SW 1271 (cell line): ENCODE data around the gene FAM90A1.
"Not testable (repeated sequence)": the region's sequence is repeated elsewhere in the genome, so short reads cannot be mapped to it uniquely, and the experiment has no call there.

ENCODE experiments used
- DNase-seq, 2 experiments: peaks; one replicate each; lab custom pipeline; 2025; lab: John Stamatoyannopoulos, UW

FAM90A1 gene

GRCh38 chr12:8226992-8227731 is at the start of gene FAM90A1:
Gene FAM90A1 (minus strand): TSS chr12:8227618. CDS start chr12:8224832, 2,786 bp downstream.
- DNase-seq: not testable (repeated sequence)

GRCh38 chr12:8276397-8276796 is 49.0 kb upstream of the FAM90A1 start:
- DNase-seq: not testable (repeated sequence)

GRCh38 chr12:8266706-8267105 is 39.3 kb upstream of the FAM90A1 start:
- not testable (repeated sequence) for DNase-seq

- not testable (repeated sequence) for DNase-seq
Measured at GRCh38 chr12:8264236-8264635, 36.8 kb upstream of the FAM90A1 start.

DNA sequence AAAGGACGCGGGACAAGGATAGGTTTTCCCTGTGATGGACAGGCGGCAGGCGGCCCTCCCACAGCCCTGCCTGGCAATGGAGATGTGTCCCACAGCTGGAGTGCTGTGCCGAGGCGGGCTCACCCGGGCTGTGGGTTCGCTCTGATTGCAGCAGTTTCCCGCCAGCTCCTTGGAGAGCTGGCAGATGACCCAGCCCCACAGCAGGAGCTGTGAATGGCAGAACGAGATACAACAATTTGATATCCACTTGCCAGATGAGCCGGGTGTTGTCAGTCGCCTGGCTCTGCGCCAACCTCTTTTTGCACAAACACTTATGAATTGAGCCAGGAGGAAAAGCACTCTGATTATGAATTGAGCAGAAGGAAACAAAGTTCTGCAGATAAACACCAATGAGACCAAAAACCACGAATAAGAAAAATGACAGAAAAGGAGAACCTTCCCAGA is 33.7 kb upstream of the FAM90A1 start:
- DNase-seq: not testable (repeated sequence)

GRCh38 chr12:8256356-8256755 is 28.9 kb upstream of the FAM90A1 start:
- DNase-seq: not testable (repeated sequence)

GRCh38 chr12:8254705-8255104 is 27.3 kb upstream of the FAM90A1 start:
- not testable (repeated sequence) for DNase-seq

GRCh38 chr12:8252056-8252818 is 24.8 kb upstream of the FAM90A1 start:
- not testable (repeated sequence) for DNase-seq

- not testable (repeated sequence) for DNase-seq
Measured at GRCh38 chr12:8251616-8252015, 24.2 kb upstream of the FAM90A1 start.

DNA sequence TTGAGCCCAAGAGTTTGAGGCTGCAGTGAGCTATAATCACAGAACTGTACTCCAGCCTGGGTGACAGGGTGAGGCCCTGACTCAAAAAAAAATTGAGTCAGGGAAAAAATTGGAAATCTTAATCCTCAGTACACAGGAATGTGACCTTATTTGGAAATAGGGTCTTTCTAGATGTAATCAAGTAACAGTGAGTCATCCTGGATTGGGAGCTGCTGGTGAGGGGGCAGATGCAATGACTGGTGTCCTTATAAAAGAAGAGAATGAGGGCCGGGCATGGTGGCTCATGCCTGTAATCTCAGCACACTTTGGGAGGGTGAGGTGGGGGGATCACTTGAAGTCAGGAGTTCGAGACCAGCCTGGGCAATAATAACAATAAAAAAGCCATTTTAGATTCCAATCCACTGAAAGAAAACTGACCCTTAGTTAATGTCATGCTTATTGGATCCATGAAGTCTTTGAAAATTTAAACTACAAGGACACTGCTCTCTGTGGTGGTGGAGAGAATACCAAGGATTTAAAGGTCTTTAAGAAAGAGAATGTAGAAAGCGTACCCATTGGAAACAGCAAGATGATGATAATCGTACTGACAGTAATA is 19.6 kb upstream of the FAM90A1 start:
- DNase-seq: not testable (repeated sequence)

GRCh38 chr12:8243682-8244161 is 16.3 kb upstream of the FAM90A1 start:
- DNase-seq: not testable (repeated sequence)

- DNase-seq: peak; percentile 90 to 92
Measured at GRCh38 chr12:8242880-8243681, 15.7 kb upstream of the FAM90A1 start.

DNA sequence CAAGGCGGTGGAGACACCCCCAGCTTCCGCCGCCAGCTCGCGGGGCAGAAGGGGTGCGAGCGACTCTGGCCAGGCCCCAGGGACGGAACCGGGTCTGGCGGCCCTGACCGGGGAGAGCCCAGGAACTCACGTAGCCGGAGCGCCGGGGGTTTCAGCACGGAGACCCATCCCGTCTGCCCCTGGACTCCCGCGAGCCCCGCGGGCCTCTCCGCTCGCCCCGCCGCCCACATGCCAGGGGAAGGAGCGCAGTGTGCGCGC is 15.1 kb upstream of the FAM90A1 start:
- not testable (repeated sequence) for DNase-seq

DNA sequence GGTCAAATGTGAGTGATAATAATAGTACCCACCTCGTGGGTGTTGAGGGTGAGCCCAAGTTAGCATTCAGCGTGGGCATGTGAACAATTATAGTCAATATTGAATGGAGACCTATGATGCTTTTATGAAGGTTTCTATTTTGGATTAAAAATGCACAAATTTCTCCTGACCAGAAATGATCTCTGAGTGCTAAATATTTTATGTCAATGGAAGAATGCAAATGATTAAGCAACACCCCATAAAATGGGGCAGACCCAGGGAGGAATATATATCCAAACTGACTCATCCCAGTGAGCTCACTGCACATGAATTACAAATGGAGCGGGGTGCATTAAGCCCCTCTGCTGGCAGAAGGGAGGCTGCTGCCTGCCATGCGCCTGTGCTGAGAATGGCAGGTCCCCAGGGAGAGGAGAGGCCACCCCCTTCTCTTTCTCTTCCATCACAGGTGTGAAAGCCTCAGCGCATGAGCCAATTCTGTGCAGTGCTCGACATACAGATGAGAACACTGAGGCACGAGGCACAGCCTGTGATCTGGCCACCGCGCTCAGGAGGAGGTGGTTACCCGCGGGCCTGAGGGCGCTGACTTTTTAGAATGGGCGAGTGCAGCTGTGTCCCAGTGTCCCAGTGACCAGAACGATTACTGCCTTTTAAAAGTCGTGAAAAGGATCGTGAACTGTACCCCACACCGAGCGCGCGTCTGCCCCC is 14.7 kb upstream of the FAM90A1 start:
- not testable (repeated sequence) for DNase-seq

GRCh38 chr12:8240340-8241114 is 13.1 kb upstream of the FAM90A1 start:
- DNase-seq: not testable (repeated sequence)

DNA sequence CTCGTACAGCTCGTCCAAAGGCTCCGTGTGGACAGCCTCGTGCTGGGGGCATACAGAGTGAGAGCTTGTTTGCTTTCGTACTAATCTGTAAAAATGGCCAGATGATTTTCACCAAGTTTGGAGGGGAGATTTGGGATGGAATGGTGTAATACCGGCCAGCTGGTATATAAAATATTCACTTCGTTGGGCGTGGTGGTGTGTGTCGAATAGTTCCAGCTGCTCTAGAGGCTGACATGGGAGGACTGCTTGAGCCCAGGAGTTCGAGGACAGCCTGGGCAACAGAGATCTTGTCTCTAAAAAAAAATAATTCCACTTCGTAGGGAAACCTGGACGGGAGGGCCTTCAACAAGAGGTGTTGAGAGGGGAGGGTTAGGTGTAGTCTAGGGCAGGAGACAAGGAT is 9.6 kb upstream of the FAM90A1 start:
- not testable (repeated sequence) for DNase-seq

DNA sequence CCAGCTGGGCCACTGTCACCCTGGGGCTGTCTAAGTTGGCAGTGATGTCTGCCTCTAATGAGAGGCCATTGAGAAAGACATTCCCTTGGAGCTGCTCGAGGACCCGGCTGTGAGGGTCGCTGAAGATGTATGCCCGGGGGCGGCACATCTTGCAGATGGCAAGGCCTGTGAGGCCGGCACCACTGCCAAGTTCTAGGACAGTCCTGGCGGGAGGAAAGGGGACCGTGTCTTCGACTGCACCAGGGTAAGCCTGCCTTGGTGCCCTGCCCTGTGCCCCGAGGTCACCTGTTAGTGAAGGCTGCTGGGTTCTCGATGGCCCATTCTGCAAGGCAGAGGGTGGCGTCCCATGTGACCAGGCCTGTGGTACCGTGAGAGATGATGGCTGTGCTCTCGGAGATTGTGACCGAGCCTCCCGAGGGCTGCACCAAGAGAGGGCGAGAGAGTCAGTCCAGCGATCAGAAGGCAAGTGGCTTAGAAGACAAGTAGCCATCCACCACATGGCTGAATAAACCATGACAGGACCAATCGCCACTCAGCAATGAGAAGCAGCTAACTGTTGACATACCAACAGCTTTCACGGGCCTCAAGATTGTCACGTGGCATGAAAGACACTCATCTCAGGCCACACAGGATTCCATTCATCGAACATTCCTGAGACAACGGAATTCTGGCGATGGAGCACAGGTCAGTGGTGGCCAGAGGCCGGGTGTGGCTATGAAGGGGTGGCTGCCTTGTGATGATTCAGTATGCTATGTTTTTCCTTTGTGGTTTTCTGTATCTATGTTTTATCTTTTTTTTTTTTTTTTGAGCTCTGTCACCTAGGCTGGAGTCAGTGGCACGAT is 8.1 kb upstream of the FAM90A1 start:
- peak in 1 of 2 experiments; percentile 39 for DNase-seq

GRCh38 chr12:8234746-8235145 is 7.3 kb upstream of the FAM90A1 start:
- not testable (repeated sequence) for DNase-seq

- not testable (repeated sequence) for DNase-seq
Measured at GRCh38 chr12:8233935-8234495, 6.6 kb upstream of the FAM90A1 start.
